Kidney epithelial cell (primary cell): ENCODE data around the gene PCDH12. TPM values are rescaled to one million over a fixed set of nuclear protein-coding genes. Genes with fewer than 3 reads are reported as not detected.

Experiments used
- DNase-seq: peaks from one replicate; pipeline ENCODE4 v3.0.0-alpha.2; 2010; ENCODE audit warnings: low read depth
- H3K27me3 ChIP-seq: 2 replicates; pipeline ENCODE4 v1.6.0; 2011; ENCODE audit warnings: low read length; ENCODE audit not compliant: control insufficient read depth, insufficient read depth
- H3K36me3 ChIP-seq: 2 replicates; pipeline ENCODE4 v1.5.1; 2011; ENCODE audit warnings: low read length; ENCODE audit not compliant: control insufficient read depth, insufficient read depth
- H3K4me3 ChIP-seq: 2 replicates; pipeline ENCODE4 v1.5.1; 2011; ENCODE audit warnings: low read depth, mild to moderate bottlenecking, control low read depth, low read length
- total RNA-seq: library from RNA; depleted of rRNA; stranded (reverse); fragments of >200 nt; gene quantifications from 2 replicates; pipeline ENCODE4 v1.2.3, GENCODE V29; 2015
- TF ChIP-seq, protein P1 (sequence below): IDR thresholded peaks from 2 replicates; pipeline ENCODE4 v1.5.1; 2011; ENCODE audit warnings: mild to moderate bottlenecking, moderate library complexity, low read length, control low read depth, inconsistent platforms; ENCODE audit not compliant: insufficient read depth, poor library complexity, severe bottlenecking

PCDH12 gene
- total RNA-seq, 1 donor from 2014 or later, result not detected

DNA sequence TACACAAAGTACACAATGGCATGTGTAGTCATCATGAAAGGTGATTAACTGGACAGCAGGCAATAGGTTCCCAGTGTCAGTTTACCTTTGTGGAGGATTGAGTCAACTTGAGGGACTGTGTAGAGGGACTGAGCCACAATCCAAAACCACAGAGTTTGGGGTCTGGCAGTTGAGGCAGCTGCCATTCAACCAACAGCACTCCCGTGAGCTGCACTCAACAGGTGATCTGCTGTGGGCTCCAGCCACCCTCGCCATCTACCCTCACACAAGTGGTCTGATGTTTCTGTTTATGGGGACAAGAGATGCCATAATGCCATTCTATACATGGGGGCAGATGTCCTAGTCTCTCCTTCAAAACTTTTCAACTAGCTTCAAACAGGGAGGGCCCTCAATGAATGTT lies 37.2 kb downstream of the PCDH12 start:
- Histone ChIP-seq H3K36me3 (peaks cover 2% of the 10 kb centered on the region), H3K4me3 (no peak overlapping the region), H3K27me3 (peaks cover 3% of the 10 kb centered on the region)
- TF ChIP-seq, protein P1, sequence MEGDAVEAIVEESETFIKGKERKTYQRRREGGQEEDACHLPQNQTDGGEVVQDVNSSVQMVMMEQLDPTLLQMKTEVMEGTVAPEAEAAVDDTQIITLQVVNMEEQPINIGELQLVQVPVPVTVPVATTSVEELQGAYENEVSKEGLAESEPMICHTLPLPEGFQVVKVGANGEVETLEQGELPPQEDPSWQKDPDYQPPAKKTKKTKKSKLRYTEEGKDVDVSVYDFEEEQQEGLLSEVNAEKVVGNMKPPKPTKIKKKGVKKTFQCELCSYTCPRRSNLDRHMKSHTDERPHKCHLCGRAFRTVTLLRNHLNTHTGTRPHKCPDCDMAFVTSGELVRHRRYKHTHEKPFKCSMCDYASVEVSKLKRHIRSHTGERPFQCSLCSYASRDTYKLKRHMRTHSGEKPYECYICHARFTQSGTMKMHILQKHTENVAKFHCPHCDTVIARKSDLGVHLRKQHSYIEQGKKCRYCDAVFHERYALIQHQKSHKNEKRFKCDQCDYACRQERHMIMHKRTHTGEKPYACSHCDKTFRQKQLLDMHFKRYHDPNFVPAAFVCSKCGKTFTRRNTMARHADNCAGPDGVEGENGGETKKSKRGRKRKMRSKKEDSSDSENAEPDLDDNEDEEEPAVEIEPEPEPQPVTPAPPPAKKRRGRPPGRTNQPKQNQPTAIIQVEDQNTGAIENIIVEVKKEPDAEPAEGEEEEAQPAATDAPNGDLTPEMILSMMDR, result no peak
- no peak for DNase-seq

DNA sequence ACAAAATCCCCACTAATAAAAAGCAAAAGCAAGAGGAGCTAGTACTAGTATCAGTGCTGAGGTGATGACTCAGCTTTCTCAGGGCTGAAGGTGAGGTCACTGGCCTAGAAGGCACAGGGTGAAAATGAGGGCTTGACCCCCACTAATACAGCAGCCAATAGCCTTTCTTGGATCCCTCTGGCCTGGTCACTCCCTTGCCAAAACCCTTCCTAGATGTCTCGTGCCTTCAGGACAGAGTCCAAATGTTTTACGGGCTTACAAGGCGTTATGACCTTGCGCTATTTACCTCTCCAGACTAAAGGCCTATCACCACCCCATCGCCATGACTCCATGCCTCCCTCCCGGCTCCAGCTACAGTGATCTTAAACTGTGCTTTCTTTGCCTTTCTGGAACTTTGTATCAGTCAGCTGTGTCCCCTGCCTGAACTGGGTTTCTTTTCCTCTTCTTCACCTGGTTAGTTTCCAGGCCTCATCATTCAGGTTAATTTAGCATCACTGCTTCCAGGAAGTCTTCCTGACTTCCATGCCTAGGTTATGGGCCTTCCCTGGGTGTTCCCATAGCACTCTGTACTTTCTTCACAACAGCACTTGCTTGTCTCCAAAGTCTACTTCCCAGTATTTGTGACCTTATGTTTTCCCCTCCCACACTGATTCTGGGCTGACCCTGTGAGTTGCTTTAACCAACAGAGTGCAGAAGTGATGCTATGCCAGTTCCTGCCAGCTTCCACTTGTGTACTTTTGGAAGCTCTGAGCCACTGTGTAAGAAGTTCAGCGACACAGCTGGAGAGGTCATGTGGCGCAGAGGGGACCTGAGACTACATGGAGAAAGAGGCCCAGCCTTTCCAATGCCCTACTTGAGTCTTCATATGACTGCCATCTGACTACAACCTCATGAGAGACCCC lies 38.5 kb downstream of the PCDH12 start:
- H3K36me3 ChIP-seq, result no peaks in the 10 kb centered on the region
- no peak for DNase-seq
- H3K4me3 ChIP-seq, result no peak overlapping the region
- TF ChIP-seq, protein P1, result no peak
- H3K27me3 ChIP-seq, result peaks cover 3% of the 10 kb centered on the region

DNA sequence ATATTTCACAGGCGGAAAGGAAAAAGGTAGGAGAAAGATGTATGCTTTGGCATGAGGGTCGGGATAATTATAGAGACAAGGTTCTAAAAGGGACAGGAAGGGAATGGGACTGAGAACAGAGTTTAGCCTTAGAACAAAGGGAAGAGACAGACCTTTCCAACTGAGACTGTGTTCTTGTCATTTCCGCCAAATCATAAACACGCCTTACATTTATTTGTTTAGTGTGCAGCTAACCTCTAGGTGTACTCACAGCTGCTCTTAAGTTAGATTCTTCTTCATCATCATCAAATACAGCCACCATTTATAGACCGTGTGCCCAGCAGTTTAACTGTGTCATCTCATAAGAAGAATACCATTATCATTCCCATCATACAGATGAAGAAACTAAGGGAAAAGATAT lies 40.2 kb downstream of the PCDH12 start:
- Histone ChIP-seq H3K27me3 (peaks cover 14% of the 10 kb centered on the region), H3K36me3 (no peaks in the 10 kb centered on the region), H3K4me3 (no peak overlapping the region)
- DNase-seq, result no peak
- TF ChIP-seq, protein P1, result no peak

DNA sequence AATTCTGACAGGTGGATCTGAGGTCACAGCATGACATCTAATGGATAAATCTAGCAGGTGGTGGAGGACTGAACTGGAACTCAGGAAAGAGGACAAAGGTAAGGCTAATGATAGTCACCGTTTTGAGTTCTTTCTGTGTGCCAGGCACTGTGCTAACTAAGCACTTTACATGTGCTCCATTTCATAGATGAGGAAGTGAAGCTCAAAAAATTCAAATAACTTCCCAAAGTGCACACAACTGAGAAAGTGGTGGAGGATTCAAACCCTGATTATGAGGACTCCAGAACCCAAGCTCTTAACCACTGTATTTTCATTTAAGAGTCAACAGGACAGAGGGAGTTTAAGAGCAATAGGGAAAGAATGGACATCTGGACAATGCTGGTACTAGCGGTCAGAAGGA lies 41.5 kb downstream of the PCDH12 start:
- TF ChIP-seq, protein P1, result no peak

DNA sequence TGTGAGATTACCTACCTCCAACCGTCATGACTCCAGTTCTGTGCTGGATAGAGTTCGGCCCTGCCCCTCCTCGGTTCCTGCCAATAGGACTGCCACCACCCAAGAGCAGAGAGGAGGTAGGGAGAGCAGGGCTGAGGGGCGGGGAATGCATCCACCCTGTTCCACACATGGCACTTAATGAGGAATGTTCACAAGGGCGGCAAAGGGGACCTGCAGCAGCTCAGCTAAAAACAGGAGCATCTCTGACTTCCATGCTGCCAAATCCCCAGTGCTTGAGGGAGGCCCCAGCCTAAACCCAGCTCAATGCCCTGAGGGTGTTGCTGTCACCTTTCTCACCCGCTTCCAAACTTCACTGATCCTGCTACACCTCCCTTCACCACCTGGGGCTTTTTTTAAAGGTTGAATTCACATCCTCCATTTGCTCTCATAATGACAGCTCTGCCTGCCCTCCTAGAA lies 42.1 kb downstream of the PCDH12 start:
- Histone ChIP-seq H3K4me3 (no peak overlapping the region), H3K36me3 (no peaks in the 10 kb centered on the region), H3K27me3 (peaks cover 14% of the 10 kb centered on the region)
- DNase-seq, result no peak
- TF ChIP-seq, protein P1, result no peak

More for the DNA sequence above, 41.5 kb downstream of the PCDH12 start:
- Histone ChIP-seq H3K27me3 (peaks cover 14% of the 10 kb centered on the region), H3K4me3 (no peak overlapping the region), H3K36me3 (no peaks in the 10 kb centered on the region)
- no peak for DNase-seq
